ENCODE measurements around the gene FIGNL2. TPM values are rescaled to one million over a fixed set of nuclear protein-coding genes. Genes with fewer than 3 reads are reported as not detected.

The FIGNL2 gene
- total RNA-seq, 6 donors from 2014 or later: 0.22 to 1.5 (median 0.39) TPM; not detected in 1

- peaks cover 5 to 23% (median 7%) of the 10 kb centered on the region in 4 donors for H3K4me1 ChIP-seq
- peak in 1 of 2 donors; percentile 49 for ATAC-seq (ENCODE audit: low FRiP score in 2 of 2)
- no peaks in the 10 kb centered on the region for H3K9me3 ChIP-seq
Observed at GRCh38 chr12:51821440-51822260, 26.9 kb downstream of the FIGNL2 start.

GRCh38 chr12:51820526-51821439 is 27.7 kb downstream of the FIGNL2 start:
- H3K27me3 ChIP-seq: peaks cover 0 to 18% (median 9%) of the 10 kb centered on the region in 4 donors
- peaks cover 5 to 23% (median 7%) of the 10 kb centered on the region in 4 donors for H3K4me1 ChIP-seq
- no peaks in the 10 kb centered on the region for H3K36me3 ChIP-seq
- H3K4me3 ChIP-seq: peak overlapping the region; percentile 18 to 56 (median 45)
- DNase-seq: peak; percentile 36 to 95
- peak in 1 of 2 donors; percentile 88 for ATAC-seq (ENCODE audit: low FRiP score in 2 of 2)
- no peaks in the 10 kb centered on the region for H3K9me3 ChIP-seq
- H3K27ac ChIP-seq: peak overlapping the region in 3 of 4 donors; percentile 17 to 66 (median 30)
- 29 to 82% methylated on average over 39 to 41 of the region's 113 CpGs for WGBS, 2 donors
- TF ChIP-seq CTCF (IDR thresholded peaks at IDR 0.05) (peak in 4 of 6 experiments; percentile 19 to 51 (median 42)), EP300 (IDR thresholded peaks at IDR 0.05) (no peak), POLR2AphosphoS5 (IDR thresholded peaks at IDR 0.05) (no peak), POLR2A (IDR thresholded peaks at IDR 0.05) (peak in 1 of 4 donors; percentile 43)

More at GRCh38 chr12:51821440-51822260, 26.9 kb downstream of the FIGNL2 start:
- TF ChIP-seq POLR2A (IDR thresholded peaks at IDR 0.05) (no peak), CTCF (IDR thresholded peaks at IDR 0.05) (no peak), EP300 (IDR thresholded peaks at IDR 0.05) (no peak), POLR2AphosphoS5 (IDR thresholded peaks at IDR 0.05) (no peak)
- Histone ChIP-seq H3K27ac (peak overlapping the region in 3 of 4 donors; percentile 17 to 66 (median 30)), H3K36me3 (no peaks in the 10 kb centered on the region), H3K4me3 (peak overlapping the region; percentile 18 to 56 (median 45)), H3K27me3 (peaks cover 0 to 18% (median 9%) of the 10 kb centered on the region in 4 donors)
- WGBS, 2 donors: 74% methylated on average over 42 of the region's 101 CpGs; no CpG with 5 or more reads in 1 of the 2 donors
- peak in 1 of 2 donors; percentile 89 for DNase-seq

- Histone ChIP-seq H3K27me3 (peaks cover 0 to 18% (median 9%) of the 10 kb centered on the region in 4 donors), H3K9me3 (no peaks in the 10 kb centered on the region), H3K36me3 (no peaks in the 10 kb centered on the region), H3K4me3 (peak overlapping the region in 3 of 4 donors; percentile 40 to 56 (median 50)), H3K27ac (peak overlapping the region in 1 of 4 donors; percentile 66), H3K4me1 (peaks cover 6 to 28% (median 11%) of the 10 kb centered on the region in 4 donors)
- DNase-seq (no peak), ATAC-seq (ENCODE audit: low FRiP score in 2 of 2) (peak in 1 of 2 donors; percentile 38)
- TF ChIP-seq CTCF (IDR thresholded peaks at IDR 0.05): no peak
- TF ChIP-seq POLR2AphosphoS5 (IDR thresholded peaks at IDR 0.05): no peak
- no peak for TF ChIP-seq EP300 (IDR thresholded peaks at IDR 0.05)
- TF ChIP-seq POLR2A (IDR thresholded peaks at IDR 0.05): no peak
- WGBS, 2 donors: 33 to 51% methylated on average over 20 to 32 of the region's 32 CpGs
Observed at GRCh38 chr12:51819736-51820525, 28.6 kb downstream of the FIGNL2 start.

All from upper lobe of left lung (tissue), 6 donors.